ENCODE data around the gene RAB3IP.

Gene RAB3IP

DNA sequence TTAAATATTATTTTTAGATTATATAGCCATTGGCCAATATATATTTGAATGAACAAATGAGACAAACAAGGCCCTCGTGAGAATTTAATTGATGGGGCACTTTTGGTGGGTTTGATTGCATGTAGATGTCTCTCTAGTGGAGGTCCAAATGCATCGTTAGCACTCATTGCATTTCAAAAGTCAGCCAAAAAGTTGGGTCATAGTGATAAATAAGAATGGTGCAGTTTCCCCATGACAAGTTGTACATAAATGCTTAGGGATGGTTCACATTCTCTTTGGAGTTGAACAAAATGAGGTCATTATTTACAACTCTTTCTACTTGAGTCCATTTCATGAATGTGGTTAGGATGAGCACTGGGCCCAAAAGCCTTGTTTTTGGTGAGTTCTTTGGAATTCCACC lies 40.6 kb upstream of the RAB3IP start:
- Histone ChIP-seq H4K20me1 (ENCODE audit: control insufficient read depth, insufficient read depth, low read depth, low read length) (no peaks in the 10 kb centered on the region), H3F3A (ENCODE audit: control insufficient read depth, insufficient read depth) (no peaks in the 10 kb centered on the region)

GRCh38 chr12:69698769-69699540 lies 39.7 kb upstream of the RAB3IP start, which contains the start of gene BEST3:
Gene BEST3 (minus strand): TSS chr12:69699303. CDS start chr12:69697798, 1,505 bp downstream.
- Histone ChIP-seq H3K4me1 (ENCODE audit: control insufficient read depth, low read length) (no peaks in the 10 kb centered on the region), H3K27me3 (ENCODE audit: control insufficient read depth, low read length) (no peaks in the 10 kb centered on the region), H3K4me3 (ENCODE audit: low read length) (no peak within 1 kb of the TSS), H3K4me2 (ENCODE audit: low read length) (no peak within 1 kb of the TSS), H3F3A (ENCODE audit: control insufficient read depth, insufficient read depth) (no peaks in the 10 kb centered on the region), H3K36me3 (ENCODE audit: control insufficient read depth, low read length) (no peaks in the 10 kb centered on the region), H3K79me2 (ENCODE audit: control insufficient read depth, low read length) (no peaks in the 10 kb centered on the region), H3K27ac (ENCODE audit: low read depth, low read length) (no peak within 1 kb of the TSS), H4K20me1 (ENCODE audit: control insufficient read depth, insufficient read depth, low read depth, low read length) (no peaks in the 10 kb centered on the region), H3K9me2 (replicated peaks; ENCODE audit: control insufficient read depth, low read length) (no peaks in the 10 kb centered on the region), H3K9me3 (ENCODE audit: control insufficient read depth, insufficient read depth, low read length) (no peaks in the 10 kb centered on the region)
- TF ChIP-seq, protein P1, sequence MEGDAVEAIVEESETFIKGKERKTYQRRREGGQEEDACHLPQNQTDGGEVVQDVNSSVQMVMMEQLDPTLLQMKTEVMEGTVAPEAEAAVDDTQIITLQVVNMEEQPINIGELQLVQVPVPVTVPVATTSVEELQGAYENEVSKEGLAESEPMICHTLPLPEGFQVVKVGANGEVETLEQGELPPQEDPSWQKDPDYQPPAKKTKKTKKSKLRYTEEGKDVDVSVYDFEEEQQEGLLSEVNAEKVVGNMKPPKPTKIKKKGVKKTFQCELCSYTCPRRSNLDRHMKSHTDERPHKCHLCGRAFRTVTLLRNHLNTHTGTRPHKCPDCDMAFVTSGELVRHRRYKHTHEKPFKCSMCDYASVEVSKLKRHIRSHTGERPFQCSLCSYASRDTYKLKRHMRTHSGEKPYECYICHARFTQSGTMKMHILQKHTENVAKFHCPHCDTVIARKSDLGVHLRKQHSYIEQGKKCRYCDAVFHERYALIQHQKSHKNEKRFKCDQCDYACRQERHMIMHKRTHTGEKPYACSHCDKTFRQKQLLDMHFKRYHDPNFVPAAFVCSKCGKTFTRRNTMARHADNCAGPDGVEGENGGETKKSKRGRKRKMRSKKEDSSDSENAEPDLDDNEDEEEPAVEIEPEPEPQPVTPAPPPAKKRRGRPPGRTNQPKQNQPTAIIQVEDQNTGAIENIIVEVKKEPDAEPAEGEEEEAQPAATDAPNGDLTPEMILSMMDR (IDR thresholded peaks at IDR 0.05; ENCODE audit: low read depth, low read length, poor library complexity, severe bottlenecking) = no peak
- no peak for TF ChIP-seq EZH2phosphoT487 (IDR thresholded peaks at IDR 0.05; ENCODE audit: borderline replicate concordance, low read length)

More for the DNA sequence above, 40.6 kb upstream of the RAB3IP start:
- H3K4me3 ChIP-seq (ENCODE audit: low read length) = no peak overlapping the region
- no peaks in the 10 kb centered on the region for H3K79me2 ChIP-seq (ENCODE audit: control insufficient read depth, low read length)
- no peak overlapping the region for H3K4me2 ChIP-seq (ENCODE audit: low read length)
- H3K27ac ChIP-seq (ENCODE audit: low read depth, low read length) = no peak overlapping the region
- H3K9me2 ChIP-seq (replicated peaks; ENCODE audit: control insufficient read depth, low read length) = no peaks in the 10 kb centered on the region
- H3K4me1 ChIP-seq (ENCODE audit: control insufficient read depth, low read length) = no peaks in the 10 kb centered on the region
- TF ChIP-seq EZH2phosphoT487 (IDR thresholded peaks at IDR 0.05; ENCODE audit: borderline replicate concordance, low read length) = no peak
- TF ChIP-seq, protein P1 (IDR thresholded peaks at IDR 0.05; ENCODE audit: low read depth, low read length, poor library complexity, severe bottlenecking) = no peak
- no peaks in the 10 kb centered on the region for H3K27me3 ChIP-seq (ENCODE audit: control insufficient read depth, low read length)
- no peaks in the 10 kb centered on the region for H3K36me3 ChIP-seq (ENCODE audit: control insufficient read depth, low read length)
- H3K9me3 ChIP-seq (ENCODE audit: control insufficient read depth, insufficient read depth, low read length) = no peaks in the 10 kb centered on the region

GRCh38 chr12:69701826-69702225 lies 36.8 kb upstream of the RAB3IP start:
- H3K27me3 ChIP-seq (ENCODE audit: control insufficient read depth, low read length) = no peaks in the 10 kb centered on the region
- H3K36me3 ChIP-seq (ENCODE audit: control insufficient read depth, low read length) = no peaks in the 10 kb centered on the region

More at GRCh38 chr12:69701826-69702225, 36.8 kb upstream of the RAB3IP start:
- no peak overlapping the region for H3K4me2 ChIP-seq (ENCODE audit: low read length)
- H3K79me2 ChIP-seq (ENCODE audit: control insufficient read depth, low read length) = no peaks in the 10 kb centered on the region
- H3K4me3 ChIP-seq (ENCODE audit: low read length) = no peak overlapping the region
- no peaks in the 10 kb centered on the region for H3K9me2 ChIP-seq (replicated peaks; ENCODE audit: control insufficient read depth, low read length)
- no peaks in the 10 kb centered on the region for H3K4me1 ChIP-seq (ENCODE audit: control insufficient read depth, low read length)
- no peak overlapping the region for H3K27ac ChIP-seq (ENCODE audit: low read depth, low read length)
- TF ChIP-seq EZH2phosphoT487 (IDR thresholded peaks at IDR 0.05; ENCODE audit: borderline replicate concordance, low read length) = no peak
- TF ChIP-seq, protein P1 (IDR thresholded peaks at IDR 0.05; ENCODE audit: low read depth, low read length, poor library complexity, severe bottlenecking) = no peak
- H4K20me1 ChIP-seq (ENCODE audit: control insufficient read depth, insufficient read depth, low read depth, low read length) = no peaks in the 10 kb centered on the region
- no peaks in the 10 kb centered on the region for H3K9me3 ChIP-seq (ENCODE audit: control insufficient read depth, insufficient read depth, low read length)
- no peaks in the 10 kb centered on the region for H3F3A ChIP-seq (ENCODE audit: control insufficient read depth, insufficient read depth)
